Breast epithelium (tissue), 4 donors: ENCODE results near the gene FOXN4. TPM values are rescaled to one million over a fixed set of nuclear protein-coding genes. Genes with fewer than 3 reads are reported as not detected.

Experiments used
- DNase-seq, 2 donors: peaks; one replicate each; pipeline ENCODE4 v3.0.0-alpha.2; 2019; ENCODE audit warnings: low spot score in 2 of 2
- H3K27ac ChIP-seq, 2 donors: fragments of 200-600 bp; sonication (generic) in 1 of 2; one replicate each; pipeline ENCODE4 v1.5.1; 2016 to 2019; ENCODE audit warnings: mild to moderate bottlenecking in 1 of 2
- H3K27me3 ChIP-seq, 2 donors: fragments of 200-600 bp; sonication (generic) in 1 of 2; one replicate each; pipeline versions ENCODE4 v1.5.1 to v1.6.0; 2017 to 2019; ENCODE audit warnings: control low read depth in 1 of 2, mild to moderate bottlenecking in 1 of 2
- H3K36me3 ChIP-seq: fragments of 200-600 bp; one replicate; pipeline ENCODE4 v1.5.1; 2019
- H3K4me1 ChIP-seq, 2 donors: fragments of 200-600 bp; sonication (generic); one replicate each; pipeline ENCODE4 v1.5.1; 2016 to 2019; ENCODE audit warnings: control low read depth in 1 of 2
- H3K4me3 ChIP-seq, 3 donors: fragments of 200-600 bp; sonication (generic); 1 replicate in 2 of 3; 2 replicates in 1 of 3; pipeline ENCODE4 v1.5.1; 2016 to 2019; ENCODE audit warnings: mild to moderate bottlenecking in 3 of 3, moderate library complexity in 2 of 3
- H3K9me3 ChIP-seq, 2 donors: fragments of 200-600 bp; sonication (generic) in 1 of 2; one replicate each; pipeline ENCODE4 v1.5.1; 2016 to 2019; ENCODE audit warnings: control low read depth in 1 of 2
- CTCF ChIP-seq, 3 donors: fragments of 450-650 bp; IDR thresholded peaks; one replicate each; pipeline ENCODE4 v1.5.1; 2016 to 2017; ENCODE audit warnings: antibody characterized with exemption in 3 of 3, mild to moderate bottlenecking in 3 of 3, moderate library complexity in 3 of 3
- POLR2A ChIP-seq: fragments of 450-650 bp; IDR thresholded peaks from one replicate; pipeline ENCODE4 v1.6.1; 2016; ENCODE audit warnings: antibody characterized with exemption, mild to moderate bottlenecking, moderate library complexity
- POLR2AphosphoS5 ChIP-seq, 3 donors: sonication (generic); formaldehyde crosslinking; IDR thresholded peaks; one replicate each; pipeline ENCODE4 v1.6.1; 2017; ENCODE audit warnings: antibody characterized with exemption in 3 of 3
- intact Hi-C: fragments of 100-400 bp; cut with DNase I; formaldehyde crosslinking; loops from one replicate; pipeline ENCODE4 v1.15.1; 2023; ENCODE audit warnings: low total_unique reads
- total RNA-seq, 3 donors: library from RNA; depleted of rRNA; stranded (reverse); fragments of >200 nt; gene quantifications; one replicate each; pipeline ENCODE4 v1.1.0, GENCODE V29; 2016

Gene FOXN4
- total RNA-seq, 3 donors from 2014 or later, result not detected

- Histone ChIP-seq H3K27me3 (no peaks in the 10 kb centered on the region), H3K4me3 (no peak overlapping the region), H3K4me1 (no peaks in the 10 kb centered on the region), H3K27ac (no peak overlapping the region), H3K9me3 (no peaks in the 10 kb centered on the region), H3K36me3 (peaks cover 12% of the 10 kb centered on the region)
- DNase-seq, result no peak
- intact Hi-C loops, result no loop called here
- TF ChIP-seq CTCF (IDR thresholded peaks at IDR 0.05), result no peak
- no peak for TF ChIP-seq POLR2AphosphoS5 (IDR thresholded peaks at IDR 0.05)
- TF ChIP-seq POLR2A, result no peak
Measured at GRCh38 chr12:109232731-109233130, 76.4 kb downstream of the FOXN4 start.

DNA sequence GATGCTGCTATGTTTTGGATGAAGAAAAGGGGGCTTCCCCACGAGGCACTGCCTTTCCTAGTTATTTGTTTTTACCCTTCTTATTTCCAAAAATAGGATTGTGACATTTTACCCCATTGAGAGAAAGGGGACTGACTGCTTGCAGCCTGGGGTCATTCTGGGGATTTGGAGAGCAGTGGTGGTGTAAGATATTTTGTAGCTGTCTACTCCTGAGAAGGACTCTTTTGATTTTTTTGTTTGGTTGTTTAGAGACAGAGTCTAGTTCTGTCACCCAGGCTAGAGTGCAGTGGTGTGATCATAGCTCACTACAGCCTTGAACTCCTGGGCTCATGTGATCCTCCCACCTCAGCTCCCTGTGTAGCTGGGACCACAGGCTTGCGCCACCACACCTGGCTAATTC is 78.9 kb downstream of the FOXN4 start:
- Histone ChIP-seq H3K36me3 (peaks cover 12% of the 10 kb centered on the region), H3K4me3 (no peak overlapping the region), H3K4me1 (no peaks in the 10 kb centered on the region), H3K9me3 (no peaks in the 10 kb centered on the region), H3K27ac (no peak overlapping the region), H3K27me3 (no peaks in the 10 kb centered on the region)
- TF ChIP-seq POLR2AphosphoS5 (IDR thresholded peaks at IDR 0.05) (no peak), POLR2A (no peak), CTCF (IDR thresholded peaks at IDR 0.05) (no peak)
- intact Hi-C loops, result no loop called here
- no peak for DNase-seq

- DNase-seq, result no peak
- H3K27ac ChIP-seq, result no peak overlapping the region
- peaks cover 10% of the 10 kb centered on the region for H3K36me3 ChIP-seq
- intact Hi-C loops, result no loop called here
- no peaks in the 10 kb centered on the region for H3K9me3 ChIP-seq
- no peaks in the 10 kb centered on the region for H3K4me1 ChIP-seq
- no peaks in the 10 kb centered on the region for H3K27me3 ChIP-seq
- no peak overlapping the region for H3K4me3 ChIP-seq
- no peak for TF ChIP-seq POLR2AphosphoS5 (IDR thresholded peaks at IDR 0.05)
Measured at GRCh38 chr12:109228664-109229063, 80.4 kb downstream of the FOXN4 start.

Other genes with a start within 250 kb of the FOXN4 start
- gene ALKBH2, start 215.8 kb downstream of the FOXN4 start, total RNA-seq, result 10 to 100 TPM; 18.9 to 27.2 (median 18.9) TPM
- gene UNG, start 211.7 kb downstream of the FOXN4 start, total RNA-seq, result 10 to 100 TPM; 23.2 to 28.7 (median 23.9) TPM
- gene ACACB, start 192.7 kb downstream of the FOXN4 start, total RNA-seq, result 100 to 1,000 TPM; 223 to 957 (median 301) TPM
- 1 to 10 TPM in 1 of 3 donors, under 1 TPM in 2; under 0.01 to 2.0 (median 0.16) TPM for gene MYO1H, start 38.6 kb upstream of the FOXN4 start, total RNA-seq
- gene KCTD10, start 168.0 kb upstream of the FOXN4 start, total RNA-seq, result 10 to 100 TPM; 65.3 to 86.2 (median 70.4) TPM
- gene UBE3B, start 168.3 kb upstream of the FOXN4 start, total RNA-seq, result 10 to 100 TPM; 34.7 to 54.7 (median 47.7) TPM